Astrocyte of the cerebellum (primary cell): Measurements from ENCODE around the gene HPGD.
A peak's percentile ranks its signal among the peaks of the same experiment; 100 is the strongest.
"Not testable (repeated sequence)": the region's sequence is repeated elsewhere in the genome, so short reads cannot be mapped to it uniquely, and the experiment has no call there.

Experiments used
- DNase-seq: peaks from one replicate; pipeline ENCODE4 v3.0.0-alpha.2; 2011; ENCODE audit warnings: low read depth
- H3K4me3 ChIP-seq: 2 replicates; pipeline ENCODE4 v1.5.1; 2011; ENCODE audit warnings: mild to moderate bottlenecking, low read depth, low read length, moderate library complexity
- in situ Hi-C: cut with HindIII; loops from 2 replicates; pipeline ENCODE4 v1.10.0; 2017; ENCODE audit warnings: low sequenced_read_pairs
- TF ChIP-seq, protein P1 (sequence below): IDR thresholded peaks from 2 replicates; pipeline ENCODE4 v1.5.1; 2012; ENCODE audit warnings: low read length, low read depth, moderate library complexity, mild to moderate bottlenecking; ENCODE audit errors: missing control alignments

Gene HPGD

DNA sequence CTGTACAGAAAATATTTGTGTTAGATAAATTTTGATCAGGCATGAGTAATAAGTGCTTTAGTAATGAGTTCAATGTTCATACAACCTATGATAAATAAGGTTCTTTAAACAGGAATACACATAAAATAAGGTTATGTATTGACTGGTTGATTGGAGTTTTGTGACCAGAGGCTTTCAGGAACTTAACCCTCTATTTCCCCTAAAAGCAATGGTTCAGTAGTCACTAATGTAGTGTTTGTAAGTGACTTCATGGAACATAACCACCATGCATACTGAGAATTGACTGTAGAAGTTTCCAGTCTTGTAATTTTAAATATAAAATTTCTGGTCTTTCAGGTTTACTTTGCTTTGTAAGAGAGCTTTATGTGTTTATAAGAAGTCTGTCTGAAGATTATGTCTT, 28.1 kb downstream of the HPGD start:
- no peak for DNase-seq
- TF ChIP-seq, protein P1, sequence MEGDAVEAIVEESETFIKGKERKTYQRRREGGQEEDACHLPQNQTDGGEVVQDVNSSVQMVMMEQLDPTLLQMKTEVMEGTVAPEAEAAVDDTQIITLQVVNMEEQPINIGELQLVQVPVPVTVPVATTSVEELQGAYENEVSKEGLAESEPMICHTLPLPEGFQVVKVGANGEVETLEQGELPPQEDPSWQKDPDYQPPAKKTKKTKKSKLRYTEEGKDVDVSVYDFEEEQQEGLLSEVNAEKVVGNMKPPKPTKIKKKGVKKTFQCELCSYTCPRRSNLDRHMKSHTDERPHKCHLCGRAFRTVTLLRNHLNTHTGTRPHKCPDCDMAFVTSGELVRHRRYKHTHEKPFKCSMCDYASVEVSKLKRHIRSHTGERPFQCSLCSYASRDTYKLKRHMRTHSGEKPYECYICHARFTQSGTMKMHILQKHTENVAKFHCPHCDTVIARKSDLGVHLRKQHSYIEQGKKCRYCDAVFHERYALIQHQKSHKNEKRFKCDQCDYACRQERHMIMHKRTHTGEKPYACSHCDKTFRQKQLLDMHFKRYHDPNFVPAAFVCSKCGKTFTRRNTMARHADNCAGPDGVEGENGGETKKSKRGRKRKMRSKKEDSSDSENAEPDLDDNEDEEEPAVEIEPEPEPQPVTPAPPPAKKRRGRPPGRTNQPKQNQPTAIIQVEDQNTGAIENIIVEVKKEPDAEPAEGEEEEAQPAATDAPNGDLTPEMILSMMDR = no peak
- H3K4me3 ChIP-seq = no peak overlapping the region
- in situ Hi-C loops = no loop called here

DNA sequence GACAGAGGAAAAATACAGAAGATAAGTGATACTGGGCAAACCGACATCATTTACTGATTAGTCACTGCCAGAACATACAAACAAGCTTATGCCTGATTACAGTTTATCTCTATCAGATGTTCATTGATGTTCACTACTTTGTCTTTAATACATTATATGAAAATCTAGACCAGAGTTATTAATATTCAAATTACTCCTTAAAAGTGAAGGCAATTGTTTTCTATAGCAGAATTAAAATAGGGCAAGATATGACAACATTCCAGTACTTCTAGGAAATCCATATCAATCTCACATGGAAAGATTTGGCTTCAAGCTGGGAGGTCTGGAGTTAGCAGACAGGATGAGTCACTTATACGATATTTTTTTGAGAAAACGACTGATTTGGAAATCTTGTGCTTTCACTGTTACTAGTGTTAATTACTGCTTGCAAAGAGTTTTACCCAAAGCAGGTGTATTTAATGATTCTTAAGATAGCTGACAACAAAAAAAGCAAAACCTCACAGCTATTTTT, 31.8 kb downstream of the HPGD start:
- in situ Hi-C loops = no loop called here
- H3K4me3 ChIP-seq = no peak overlapping the region
- peak; percentile 32 for DNase-seq
- TF ChIP-seq, protein P1 = no peak

DNA sequence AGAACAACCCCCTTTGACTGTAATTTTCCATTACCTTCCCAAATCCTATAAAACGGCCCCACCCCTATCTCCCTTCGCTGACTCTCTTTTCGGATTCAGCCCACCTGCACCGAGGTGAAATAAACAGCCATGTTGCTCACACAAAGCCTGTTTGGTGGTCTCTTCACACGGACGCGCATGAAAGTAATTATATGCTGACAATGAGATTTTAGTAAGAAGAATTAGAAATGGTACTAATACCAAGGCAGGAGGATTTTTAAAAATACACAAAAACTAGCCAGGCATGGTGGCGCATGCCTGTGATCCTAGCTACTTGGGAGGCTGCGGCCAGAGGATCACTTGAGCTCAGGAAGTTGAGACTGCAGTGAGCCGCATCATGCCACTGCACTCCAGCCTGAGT, 33.9 kb downstream of the HPGD start:
- H3K4me3 ChIP-seq, in situ Hi-C loops, DNase-seq: not testable (repeated sequence)

DNA sequence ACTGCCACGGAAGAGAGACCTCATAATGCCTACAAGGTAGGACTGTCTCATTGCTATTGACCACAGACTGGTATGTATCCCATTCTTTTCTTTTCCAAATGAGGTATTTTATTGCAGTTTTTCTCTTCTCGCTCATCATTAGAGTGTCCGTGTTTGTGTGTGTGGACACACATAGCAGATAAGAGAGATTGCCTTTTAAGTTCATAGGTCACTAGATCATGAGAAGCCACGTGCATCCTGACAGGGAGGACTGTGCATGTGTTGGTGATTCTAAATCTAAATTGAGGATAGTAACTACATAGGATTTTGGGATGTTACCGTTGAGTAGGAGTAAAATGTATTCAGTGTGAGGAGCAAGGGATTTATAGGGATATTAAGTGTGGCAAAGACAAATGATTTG, 37.3 kb downstream of the HPGD start:
- in situ Hi-C loops = no loop called here
- TF ChIP-seq, protein P1 = no peak
- H3K4me3 ChIP-seq = no peak overlapping the region
- DNase-seq = no peak

DNA sequence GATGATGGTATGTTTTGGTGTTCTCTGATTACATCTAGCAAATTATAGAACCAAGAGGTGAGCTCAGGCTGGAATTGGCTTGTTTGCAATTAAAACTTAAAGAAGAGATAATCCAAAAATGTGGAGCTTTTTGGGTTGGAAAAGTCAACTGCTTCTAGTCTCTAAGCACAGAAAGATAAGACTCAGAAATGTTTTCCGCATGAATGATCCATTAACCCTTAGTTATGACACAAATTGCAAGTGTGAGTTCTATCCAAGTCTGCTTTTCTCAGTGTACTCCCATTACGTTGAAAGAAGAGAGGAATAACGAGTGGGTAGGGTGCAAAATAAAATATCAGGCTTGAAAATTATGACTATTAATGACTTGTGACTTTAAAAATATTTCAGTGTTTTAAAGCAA, 38.5 kb downstream of the HPGD start:
- DNase-seq = peak; percentile 22
- TF ChIP-seq, protein P1 = no peak
- in situ Hi-C loops = no loop called here
- H3K4me3 ChIP-seq = no peak overlapping the region

DNA sequence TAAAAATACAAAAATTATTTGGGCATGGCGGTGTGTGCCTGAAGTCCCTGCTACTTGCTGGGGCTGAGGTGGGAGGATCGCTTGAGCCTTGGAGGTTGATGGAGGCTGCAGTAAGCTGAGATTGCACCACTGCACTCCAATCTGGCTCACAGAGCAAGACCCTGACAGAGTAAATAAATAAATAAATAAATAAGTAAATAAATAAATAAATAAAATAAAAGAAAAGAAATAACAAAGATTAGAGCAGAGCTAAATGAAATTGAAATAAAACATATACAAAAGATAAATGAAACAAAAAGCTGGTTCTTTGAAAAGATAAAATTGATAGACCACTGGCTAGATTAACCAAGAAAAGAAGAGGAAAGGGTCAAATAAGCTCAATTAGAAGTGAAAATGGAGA, 43.1 kb downstream of the HPGD start:
- TF ChIP-seq, protein P1 = no peak
- in situ Hi-C loops = no loop called here
- DNase-seq = no peak
- H3K4me3 ChIP-seq = no peak overlapping the region

DNA sequence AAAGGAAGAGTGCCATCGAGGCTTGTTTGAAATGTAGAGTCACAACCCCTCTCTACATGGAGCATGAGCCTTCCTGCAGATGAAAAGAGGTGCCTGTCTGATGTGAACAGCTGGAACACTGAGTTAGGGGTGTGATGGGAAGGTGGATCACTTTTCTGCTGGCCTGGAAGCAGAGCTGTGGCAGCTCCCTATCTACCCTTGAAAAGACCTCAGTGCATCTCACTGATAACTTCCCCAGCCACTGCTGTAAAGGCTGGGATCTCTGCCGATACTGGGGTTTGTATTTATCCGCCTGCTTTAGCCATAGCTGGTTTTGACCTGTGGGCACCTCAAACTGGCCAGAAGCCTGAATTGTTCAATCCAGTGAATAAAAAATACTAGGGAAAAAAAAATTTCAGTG, 46.8 kb downstream of the HPGD start:
- DNase-seq = no peak
- no peak overlapping the region for H3K4me3 ChIP-seq
- in situ Hi-C loops = no loop called here
- TF ChIP-seq, protein P1 = no peak
